Stimulated activated effector memory CD8-positive, alpha-beta T cell treated with anti-CD3 and anti-CD28 coated beads, Interleukin-12 subunit alpha, Interleukin-12 subunit beta, amount 100 ng/mL, for 72 hours (primary cell): Measurements from ENCODE around the gene TRIM8.
A peak's percentile ranks its signal among the peaks of the same experiment; 100 is the strongest.

Source experiments
- ATAC-seq: fragments of 150-1000 bp; cut with Tn5 transposase; 2 replicates; pipeline ENCODE4 v1.10.0; 2021
- DNase-seq, 2 donors: peaks; one replicate each; pipeline ENCODE4 v3.0.0; 2021 to 2022; ENCODE audit warnings: low spot score in 2 of 2
- H3K27ac Mint-ChIP-seq: one replicate; pipeline ENCODE4 v1.8.0; 2022; ENCODE audit warnings: mild to moderate bottlenecking, mixed read lengths
- H3K36me3 Mint-ChIP-seq: one replicate; pipeline ENCODE4 v1.8.0; 2022; ENCODE audit warnings: mild to moderate bottlenecking, mixed read lengths
- H3K4me1 Mint-ChIP-seq: one replicate; pipeline ENCODE4 v1.8.0; 2022; ENCODE audit warnings: mixed read lengths
- H3K4me3 Mint-ChIP-seq: one replicate; pipeline ENCODE4 v1.8.0; 2022; ENCODE audit warnings: mild to moderate bottlenecking, mixed read lengths
- H3K9me3 Mint-ChIP-seq: one replicate; pipeline ENCODE4 v1.8.0; 2022; ENCODE audit warnings: mixed read lengths

The TRIM8 gene

GRCh38 chr10:102635377-102635776 lies 8.9 kb upstream of the TRIM8 start:
- H3K4me1 Mint-ChIP-seq = peaks cover 43% of the 10 kb centered on the region
- ATAC-seq (peak; percentile 24), DNase-seq (no peak)
- no peaks in the 10 kb centered on the region for H3K9me3 Mint-ChIP-seq
- H3K4me3 Mint-ChIP-seq = no peak overlapping the region
- no peak overlapping the region for H3K27ac Mint-ChIP-seq
- H3K36me3 Mint-ChIP-seq = no peaks in the 10 kb centered on the region

DNA sequence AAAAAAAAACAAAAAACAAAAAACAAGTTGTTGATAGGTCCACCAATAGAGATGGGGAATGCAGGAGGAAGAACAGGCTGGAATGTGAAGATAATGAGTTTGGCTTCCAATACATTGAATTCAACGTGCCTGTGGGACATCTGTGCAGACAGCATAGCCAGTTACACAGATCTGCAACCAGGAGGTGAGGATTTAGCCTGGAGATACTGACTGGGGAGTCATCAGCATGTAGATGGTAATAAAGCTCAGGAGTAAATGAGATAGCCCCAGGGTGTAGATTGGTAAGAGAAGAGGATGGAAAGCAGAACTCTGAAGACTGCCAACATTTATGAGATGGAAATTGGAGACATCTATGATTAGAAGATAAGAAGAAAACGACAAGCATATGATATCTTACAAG lies 4.7 kb upstream of the TRIM8 start:
- no peak for DNase-seq
- H3K36me3 Mint-ChIP-seq = peaks cover 12% of the 10 kb centered on the region
- H3K9me3 Mint-ChIP-seq = no peaks in the 10 kb centered on the region
- no peak overlapping the region for H3K4me3 Mint-ChIP-seq
- H3K4me1 Mint-ChIP-seq = peaks cover 18% of the 10 kb centered on the region
- H3K27ac Mint-ChIP-seq = no peak overlapping the region
- no peak for ATAC-seq

DNA sequence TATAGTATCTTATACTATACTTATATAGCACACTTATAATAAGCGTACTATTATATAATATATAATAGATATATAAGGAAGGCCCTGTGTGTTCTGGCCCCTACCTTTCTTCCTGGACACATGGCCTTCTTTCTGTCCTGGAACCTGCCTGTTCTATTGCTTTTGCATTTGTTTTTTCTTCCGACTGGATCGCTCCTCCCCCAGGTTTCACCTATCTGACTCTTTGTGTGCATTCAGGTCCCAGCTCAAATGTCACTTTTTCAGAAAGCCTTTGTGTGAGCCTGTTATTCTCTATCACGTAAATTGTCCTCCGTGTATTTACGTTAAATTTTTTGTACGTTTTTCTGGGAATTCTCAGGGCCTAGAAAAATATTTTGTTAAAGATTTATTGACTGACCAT lies 2.9 kb upstream of the TRIM8 start:
- peaks cover 30% of the 10 kb centered on the region for H3K36me3 Mint-ChIP-seq
- DNase-seq (no peak), ATAC-seq (no peak)
- peak overlapping the region; percentile 89 for H3K27ac Mint-ChIP-seq
- H3K4me1 Mint-ChIP-seq = peaks cover 16% of the 10 kb centered on the region
- H3K4me3 Mint-ChIP-seq = peak overlapping the region; percentile 94
- no peaks in the 10 kb centered on the region for H3K9me3 Mint-ChIP-seq

- peak overlapping the region; percentile 89 for H3K27ac Mint-ChIP-seq
- peak; percentile 77 to 96 for DNase-seq
- peaks cover 38% of the 10 kb centered on the region for H3K36me3 Mint-ChIP-seq
- peak; percentile 70 for ATAC-seq
- peaks cover 23% of the 10 kb centered on the region for H3K4me1 Mint-ChIP-seq
- no peaks in the 10 kb centered on the region for H3K9me3 Mint-ChIP-seq
- H3K4me3 Mint-ChIP-seq = peak overlapping the region; percentile 94
Measured at GRCh38 chr10:102641880-102642735, 2.2 kb upstream of the TRIM8 start.

DNA sequence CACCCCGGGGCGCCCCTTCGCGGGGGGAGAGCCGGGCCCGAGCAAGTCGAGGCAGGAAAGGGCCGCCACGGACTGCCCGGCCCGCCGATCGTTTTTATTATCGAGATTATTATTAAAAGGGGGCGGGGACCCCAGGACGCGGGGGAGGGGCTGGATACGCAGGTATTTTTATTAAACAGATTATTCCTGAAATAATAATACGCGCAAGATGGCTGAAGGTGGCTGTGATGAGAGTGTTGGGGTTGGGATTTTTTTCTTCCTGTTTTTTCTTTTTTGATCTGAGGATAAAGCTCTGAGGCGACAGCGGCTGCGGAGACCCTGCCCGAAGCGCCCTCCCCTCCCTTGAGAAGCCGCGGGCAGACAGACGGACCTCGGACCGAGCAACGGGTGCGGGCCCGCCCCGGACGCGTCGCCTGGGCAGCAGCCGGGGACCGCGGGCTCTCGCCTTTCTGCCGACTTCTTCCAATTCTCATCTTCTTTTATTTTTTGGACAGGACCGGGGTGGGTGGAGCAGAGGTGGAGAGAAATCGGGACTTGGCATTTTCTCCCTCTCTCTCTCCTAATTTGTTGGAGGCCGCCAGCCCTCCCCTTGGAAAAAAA lies 1.4 kb upstream of the TRIM8 start:
- ATAC-seq (no peak), DNase-seq (no peak)
- H3K4me1 Mint-ChIP-seq = peaks cover 30% of the 10 kb centered on the region
- peaks cover 45% of the 10 kb centered on the region for H3K36me3 Mint-ChIP-seq
- H3K4me3 Mint-ChIP-seq = peak overlapping the region; percentile 94
- H3K27ac Mint-ChIP-seq = peak overlapping the region; percentile 89
- no peaks in the 10 kb centered on the region for H3K9me3 Mint-ChIP-seq

- ATAC-seq = no peak
Measured at GRCh38 chr10:102643336-102644065, 778 bp upstream of the TRIM8 start.

GRCh38 chr10:102644646-102645387 lies 538 bp downstream of the TRIM8 start:
- DNase-seq = peak; percentile 55 to 86
- peaks cover 50% of the 10 kb centered on the region for H3K4me1 Mint-ChIP-seq
- ATAC-seq = peak; percentile 22
- H3K9me3 Mint-ChIP-seq = no peaks in the 10 kb centered on the region
- H3K27ac Mint-ChIP-seq = peak overlapping the region; percentile 97
- H3K4me3 Mint-ChIP-seq = peak overlapping the region; percentile 94
- peaks cover 65% of the 10 kb centered on the region for H3K36me3 Mint-ChIP-seq

More at GRCh38 chr10:102643336-102644065, 778 bp upstream of the TRIM8 start:
- peak in 1 of 2 donors; percentile 85 for DNase-seq
- H3K4me1 Mint-ChIP-seq = peaks cover 37% of the 10 kb centered on the region
- H3K27ac Mint-ChIP-seq = peak overlapping the region; percentile 89
- H3K4me3 Mint-ChIP-seq = peak overlapping the region; percentile 94
- H3K9me3 Mint-ChIP-seq = no peaks in the 10 kb centered on the region
- H3K36me3 Mint-ChIP-seq = peaks cover 51% of the 10 kb centered on the region

GRCh38 chr10:102645388-102645740 lies 1.1 kb downstream of the TRIM8 start:
- no peak for DNase-seq
- Mint-ChIP-seq H3K4me1 (peaks cover 55% of the 10 kb centered on the region), H3K4me3 (peak overlapping the region; percentile 94), H3K27ac (peak overlapping the region; percentile 97), H3K9me3 (no peaks in the 10 kb centered on the region), H3K36me3 (peaks cover 65% of the 10 kb centered on the region)
- ATAC-seq = no peak

DNA sequence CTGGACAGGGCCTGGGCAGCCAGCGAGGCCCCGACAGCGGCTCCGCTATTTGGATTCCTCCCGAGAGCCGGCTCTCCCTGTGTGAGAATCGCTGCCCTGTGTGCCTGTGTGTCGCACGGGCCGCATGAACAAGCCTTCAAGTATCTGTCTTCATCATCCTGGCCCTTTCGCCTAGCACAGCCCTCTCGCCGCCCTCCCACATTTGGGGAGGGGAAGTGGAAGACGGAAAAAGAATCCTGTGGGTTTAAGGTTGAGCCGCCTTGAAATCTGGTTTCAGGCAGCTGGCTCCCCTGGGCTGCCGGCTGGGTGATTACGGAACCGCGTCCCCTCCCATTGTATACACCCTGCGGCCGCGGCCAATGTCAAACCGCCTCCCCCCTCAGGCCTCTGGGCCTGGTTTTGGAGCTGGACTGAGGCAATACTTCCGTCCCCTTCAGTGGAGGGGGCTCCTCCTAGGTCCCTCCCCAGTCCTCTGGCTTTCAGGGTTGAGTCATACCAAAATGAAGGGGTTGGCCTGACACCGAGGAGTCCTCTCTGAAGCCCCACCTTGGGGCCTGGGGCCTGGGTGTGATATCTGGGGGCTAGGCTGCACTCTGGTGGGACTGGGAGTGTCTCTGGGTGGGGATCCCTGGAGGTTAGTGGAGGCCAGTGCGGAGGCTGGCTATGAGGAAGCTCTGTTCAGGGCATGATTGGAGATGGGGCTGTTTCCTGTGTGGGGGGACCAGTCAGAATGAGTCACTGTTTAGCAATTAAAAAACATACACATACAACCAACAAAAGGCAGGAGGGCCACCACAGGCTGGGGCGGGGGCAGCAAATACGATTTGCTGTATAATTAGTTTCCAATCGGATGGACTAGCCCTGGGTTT lies 1.7 kb downstream of the TRIM8 start:
- H3K9me3 Mint-ChIP-seq = no peaks in the 10 kb centered on the region
- DNase-seq (peak; percentile 71 to 95), ATAC-seq (peak; percentile 77)
- H3K4me3 Mint-ChIP-seq = peak overlapping the region; percentile 94
- H3K36me3 Mint-ChIP-seq = peaks cover 71% of the 10 kb centered on the region
- H3K4me1 Mint-ChIP-seq = peaks cover 62% of the 10 kb centered on the region
- H3K27ac Mint-ChIP-seq = peak overlapping the region; percentile 97

DNA sequence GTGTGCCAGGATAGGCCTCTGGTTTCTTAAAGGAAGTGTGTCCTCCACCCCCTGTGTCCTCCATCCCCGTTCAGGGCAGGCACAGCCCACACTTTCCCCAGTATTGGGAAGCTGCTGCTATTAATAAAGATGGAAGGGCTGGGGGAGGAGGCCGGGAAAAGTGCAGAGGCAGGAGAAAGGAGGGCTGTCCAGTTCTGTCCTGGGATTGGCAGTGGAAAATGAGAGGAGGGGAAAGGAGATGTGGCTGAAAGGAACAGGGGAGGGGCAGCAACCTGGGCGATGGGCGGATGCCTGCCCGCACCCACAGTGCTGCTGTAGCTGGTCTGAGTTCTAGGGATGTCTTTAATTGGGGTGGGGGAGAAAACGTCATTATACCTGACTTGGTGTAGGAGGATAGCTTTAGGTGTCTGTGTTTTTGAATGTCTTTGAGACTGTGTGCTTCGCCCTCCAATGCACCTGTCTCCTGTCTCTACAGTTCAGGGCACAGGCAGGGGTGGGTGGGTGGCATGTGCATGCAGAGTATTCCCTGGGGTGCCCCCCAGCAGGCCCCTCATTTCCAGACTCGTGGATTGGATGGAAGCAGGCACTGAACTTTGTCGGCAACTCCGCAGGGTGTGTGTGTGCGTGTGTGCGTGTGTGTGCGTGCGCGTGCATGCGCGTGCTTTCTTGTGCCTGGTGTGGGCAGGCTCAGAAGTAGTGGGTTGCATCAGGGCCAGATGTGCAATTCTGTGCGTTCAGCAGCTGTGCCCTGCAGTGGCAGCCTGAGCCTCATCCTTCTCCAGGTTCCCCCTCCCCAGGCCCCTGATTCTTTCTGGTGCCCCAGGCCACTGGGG lies 2.5 kb downstream of the TRIM8 start:
- H3K9me3 Mint-ChIP-seq = no peaks in the 10 kb centered on the region
- H3K4me1 Mint-ChIP-seq = peaks cover 65% of the 10 kb centered on the region
- H3K27ac Mint-ChIP-seq = peak overlapping the region; percentile 97
- no peak for ATAC-seq
- H3K4me3 Mint-ChIP-seq = peak overlapping the region; percentile 94
- H3K36me3 Mint-ChIP-seq = peaks cover 80% of the 10 kb centered on the region
- DNase-seq = peak in 1 of 2 donors; percentile 75

DNA sequence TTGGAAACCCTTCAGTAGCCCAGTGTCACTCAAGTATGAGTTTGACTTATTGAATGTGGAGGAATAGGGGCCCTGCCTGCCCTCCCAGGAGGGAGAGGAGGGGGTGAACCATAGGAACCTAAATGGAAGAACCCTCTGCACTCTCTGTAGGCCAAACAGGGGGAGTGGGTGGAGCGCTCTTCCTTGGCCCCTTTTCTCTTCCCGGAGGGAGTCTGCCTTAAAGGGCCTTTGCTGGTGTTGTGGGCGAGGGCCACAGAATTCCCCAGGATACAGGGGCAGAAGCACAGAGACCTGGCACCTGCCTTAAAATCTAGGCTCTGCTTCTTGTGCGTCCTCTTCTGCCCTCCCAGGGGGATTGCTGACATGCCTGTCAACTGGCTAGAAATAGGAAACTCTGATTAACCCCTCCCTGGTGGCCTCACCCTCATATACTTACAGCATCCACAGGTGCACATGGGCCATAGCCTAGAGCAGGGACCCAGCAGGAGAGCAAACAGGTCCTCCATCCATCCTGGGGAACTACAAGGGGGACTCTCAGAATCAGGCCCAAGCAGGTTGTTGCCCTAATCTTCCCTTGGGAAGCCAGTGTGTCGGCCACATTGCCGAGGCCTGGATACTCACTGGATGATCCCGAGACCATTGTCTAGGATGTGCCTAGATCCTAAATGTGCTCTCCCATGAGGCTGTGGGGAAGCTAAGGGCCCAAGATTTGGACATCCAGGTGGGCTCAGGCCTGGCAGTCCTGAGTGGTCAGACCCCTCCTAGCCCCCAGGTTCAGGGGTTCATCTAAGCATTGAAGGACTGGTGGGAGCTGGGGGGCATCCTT lies 3.4 kb downstream of the TRIM8 start:
- no peaks in the 10 kb centered on the region for H3K9me3 Mint-ChIP-seq
- ATAC-seq = no peak
- H3K4me1 Mint-ChIP-seq = peaks cover 71% of the 10 kb centered on the region
- peak overlapping the region; percentile 97 for H3K27ac Mint-ChIP-seq
- H3K36me3 Mint-ChIP-seq = peaks cover 87% of the 10 kb centered on the region
- no peak for DNase-seq
- peak overlapping the region; percentile 94 for H3K4me3 Mint-ChIP-seq

DNA sequence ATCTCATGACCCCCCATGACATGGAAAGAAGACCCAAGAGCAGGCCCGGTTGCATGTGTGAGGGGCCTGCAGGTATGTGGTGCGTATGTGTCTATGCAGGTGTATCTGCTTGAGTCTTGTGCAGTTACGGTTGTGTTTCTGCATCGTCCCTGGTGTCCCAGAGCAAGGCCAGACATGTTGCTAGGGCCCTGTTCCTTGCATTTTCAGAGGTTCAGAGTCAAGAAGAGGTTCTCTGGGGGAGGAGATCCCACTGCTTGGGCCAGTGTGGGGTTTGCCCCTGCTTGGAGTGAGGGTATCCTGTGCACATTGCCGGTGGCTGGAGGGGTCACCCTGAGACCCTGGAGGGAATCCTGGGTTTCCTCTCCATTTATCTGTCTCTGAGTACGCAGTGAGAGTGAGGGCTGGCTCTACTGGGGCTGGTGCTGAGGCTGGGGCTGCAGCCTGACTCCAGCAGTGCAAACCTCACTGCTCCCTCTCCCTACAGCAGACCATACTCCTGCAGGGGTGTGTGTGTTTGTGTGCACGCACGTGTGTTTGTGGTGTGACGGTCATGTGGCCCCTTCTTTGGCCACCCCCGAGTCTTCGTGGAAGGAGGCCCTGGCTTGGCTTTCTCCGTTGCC lies 4.1 kb downstream of the TRIM8 start:
- Mint-ChIP-seq H3K9me3 (no peaks in the 10 kb centered on the region), H3K36me3 (peaks cover 87% of the 10 kb centered on the region), H3K4me1 (peaks cover 78% of the 10 kb centered on the region), H3K27ac (peak overlapping the region; percentile 97), H3K4me3 (peak overlapping the region; percentile 94)
- ATAC-seq (no peak), DNase-seq (no peak)
